ENCODE measurements around the gene FUT7. TPM values are rescaled to one million over a fixed set of nuclear protein-coding genes. Genes with fewer than 3 reads are reported as not detected.

The FUT7 gene
- total RNA-seq, 1 experiment from 2014 or later = 0.12 TPM

DNA sequence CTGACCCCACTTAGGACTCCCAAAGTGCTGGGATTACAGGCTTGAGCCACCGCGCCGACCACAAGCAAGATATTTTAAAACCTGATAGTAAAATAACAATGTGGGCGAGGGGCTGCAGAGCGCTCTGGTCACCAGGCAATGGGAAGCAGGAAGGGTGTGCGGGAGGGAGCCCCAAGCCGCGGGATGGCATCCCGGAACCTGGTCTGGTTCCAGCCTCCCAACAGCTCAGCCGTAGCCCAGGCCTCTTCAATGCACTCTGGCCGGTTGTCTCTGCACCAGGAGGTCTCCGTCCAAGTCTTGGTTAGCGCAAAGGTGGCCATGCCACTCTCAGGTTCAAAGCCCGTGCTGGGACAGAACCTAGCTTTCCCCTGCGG is 44.7 kb upstream of the FUT7 start:
- Mint-ChIP-seq H3K4me3 (ENCODE audit: unreplicated experiment) (peak overlapping the region; percentile 19), H3K4me1 (ENCODE audit: insufficient read depth, unreplicated experiment) (no peaks in the 10 kb centered on the region), H3K9me3 (ENCODE audit: unreplicated experiment) (no peaks in the 10 kb centered on the region), H3K27ac (ENCODE audit: low read depth, unreplicated experiment) (no peak overlapping the region), H3K36me3 (ENCODE audit: insufficient read depth, unreplicated experiment) (no peaks in the 10 kb centered on the region), H3K27me3 (ENCODE audit: insufficient read depth, unreplicated experiment) (no peaks in the 10 kb centered on the region)
- POLR2A ChIA-PET = interaction anchor here (1.0 to 2.4 kb wide), 2 partner anchors 8 to 10 kb away, joined by 3 to 8 read pairs; partner anchors contain the start of gene MAN1B1
- BruUV-seq (replicated peaks) = no TSS peak
- TF ChIP-seq, protein P1, sequence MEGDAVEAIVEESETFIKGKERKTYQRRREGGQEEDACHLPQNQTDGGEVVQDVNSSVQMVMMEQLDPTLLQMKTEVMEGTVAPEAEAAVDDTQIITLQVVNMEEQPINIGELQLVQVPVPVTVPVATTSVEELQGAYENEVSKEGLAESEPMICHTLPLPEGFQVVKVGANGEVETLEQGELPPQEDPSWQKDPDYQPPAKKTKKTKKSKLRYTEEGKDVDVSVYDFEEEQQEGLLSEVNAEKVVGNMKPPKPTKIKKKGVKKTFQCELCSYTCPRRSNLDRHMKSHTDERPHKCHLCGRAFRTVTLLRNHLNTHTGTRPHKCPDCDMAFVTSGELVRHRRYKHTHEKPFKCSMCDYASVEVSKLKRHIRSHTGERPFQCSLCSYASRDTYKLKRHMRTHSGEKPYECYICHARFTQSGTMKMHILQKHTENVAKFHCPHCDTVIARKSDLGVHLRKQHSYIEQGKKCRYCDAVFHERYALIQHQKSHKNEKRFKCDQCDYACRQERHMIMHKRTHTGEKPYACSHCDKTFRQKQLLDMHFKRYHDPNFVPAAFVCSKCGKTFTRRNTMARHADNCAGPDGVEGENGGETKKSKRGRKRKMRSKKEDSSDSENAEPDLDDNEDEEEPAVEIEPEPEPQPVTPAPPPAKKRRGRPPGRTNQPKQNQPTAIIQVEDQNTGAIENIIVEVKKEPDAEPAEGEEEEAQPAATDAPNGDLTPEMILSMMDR (IDR thresholded peaks at IDR 0.05; ENCODE audit: unreplicated experiment) = no peak
- DNase-seq (ENCODE audit: unreplicated experiment) = no peak
- CTCF ChIA-PET = interaction anchor here (1.4 to 1.6 kb wide), 2 partner anchors 8 to 47 kb away, joined by 3 to 4 read pairs; no protein-coding TSS in a partner anchor
- intact Hi-C loops (cut with micrococcal nuclease) = no loop called here

DNA sequence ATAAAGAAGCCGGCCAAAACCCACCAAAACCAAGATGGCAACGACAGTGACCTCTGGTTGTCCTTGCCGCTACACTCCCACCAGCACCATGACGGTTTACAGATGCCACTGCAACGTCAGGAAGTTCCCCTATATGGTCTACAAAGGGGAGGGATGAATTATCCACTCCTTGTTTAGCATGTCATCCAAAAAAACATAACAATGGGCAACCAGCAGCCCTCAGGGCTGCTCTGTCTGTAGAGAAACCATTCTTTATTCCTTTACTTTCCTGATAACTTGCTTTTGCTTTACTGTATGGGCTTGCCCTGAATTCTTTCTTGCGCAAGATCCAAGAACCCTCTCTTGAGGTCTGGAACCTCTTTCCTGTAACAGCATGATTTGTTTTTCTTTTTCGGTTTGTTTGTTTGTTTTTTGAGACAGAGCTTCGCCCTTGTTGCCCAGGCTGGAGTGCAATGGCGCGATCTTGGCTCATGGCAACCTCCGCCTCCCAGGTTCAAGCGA is 43.4 kb upstream of the FUT7 start:
- Mint-ChIP-seq H3K27me3 (ENCODE audit: insufficient read depth, unreplicated experiment) (no peaks in the 10 kb centered on the region), H3K4me1 (ENCODE audit: insufficient read depth, unreplicated experiment) (peaks cover 7% of the 10 kb centered on the region), H3K4me3 (ENCODE audit: unreplicated experiment) (no peak overlapping the region), H3K9me3 (ENCODE audit: unreplicated experiment) (no peaks in the 10 kb centered on the region), H3K36me3 (ENCODE audit: insufficient read depth, unreplicated experiment) (no peaks in the 10 kb centered on the region), H3K27ac (ENCODE audit: low read depth, unreplicated experiment) (no peak overlapping the region)
- DNase-seq (ENCODE audit: unreplicated experiment) = no peak
- POLR2A ChIA-PET = interaction anchor here (0.7 to 1.3 kb wide), 3 partner anchors 10 to 16 kb away, joined by 3 to 4 read pairs (median 3); no protein-coding TSS in a partner anchor
- TF ChIP-seq, protein P1 (IDR thresholded peaks at IDR 0.05; ENCODE audit: unreplicated experiment) = no peak
- intact Hi-C loops (cut with micrococcal nuclease) = no loop called here
- CTCF ChIA-PET = interaction anchor here (0.7 to 2.1 kb wide), 3 partner anchors 26 to 292 kb away, joined by 3 to 5 read pairs (median 3); no protein-coding TSS in a partner anchor
- no TSS peak for BruUV-seq (replicated peaks)

DNA sequence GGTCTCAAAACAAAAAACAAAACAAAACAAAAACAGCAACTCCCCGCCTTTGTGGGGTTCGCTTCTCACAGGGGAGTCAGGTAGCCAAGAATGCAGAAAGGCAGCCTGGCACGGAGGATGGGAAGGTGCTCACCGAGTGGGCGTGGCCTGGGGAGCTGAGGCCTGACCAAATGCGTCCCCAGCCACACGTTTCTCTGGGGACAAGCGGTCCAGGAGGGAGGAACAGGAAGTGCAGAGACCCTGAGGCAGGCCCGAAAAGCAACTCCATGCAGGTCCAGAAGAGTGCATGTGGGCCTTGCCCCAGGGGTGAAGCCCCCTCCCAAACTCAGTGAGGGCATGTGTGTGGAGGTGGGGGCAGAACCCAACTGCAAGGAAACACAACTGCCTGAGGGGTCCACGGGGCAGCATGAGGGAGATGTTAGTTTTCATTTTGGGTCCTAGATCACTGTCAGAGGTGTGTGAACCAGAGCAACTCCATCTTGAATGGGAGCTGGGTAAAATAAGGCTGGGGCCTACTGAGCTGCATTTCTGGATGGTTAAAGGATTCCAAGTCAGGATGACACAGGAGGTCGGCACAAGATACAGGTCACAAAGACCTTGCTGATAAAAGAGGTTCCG is 42.9 kb upstream of the FUT7 start:
- no peaks in the 10 kb centered on the region for H3K27me3 Mint-ChIP-seq (ENCODE audit: insufficient read depth, unreplicated experiment)
- H3K27ac Mint-ChIP-seq (ENCODE audit: low read depth, unreplicated experiment) = no peak overlapping the region
- CTCF ChIA-PET = interaction anchor here (0.7 to 2.1 kb wide), 2 partner anchors 25 to 46 kb away, joined by 3 to 5 read pairs; no protein-coding TSS in a partner anchor
- TF ChIP-seq, protein P1 (IDR thresholded peaks at IDR 0.05; ENCODE audit: unreplicated experiment) = no peak
- no peaks in the 10 kb centered on the region for H3K9me3 Mint-ChIP-seq (ENCODE audit: unreplicated experiment)
- DNase-seq (ENCODE audit: unreplicated experiment) = no peak
- no peak overlapping the region for H3K4me3 Mint-ChIP-seq (ENCODE audit: unreplicated experiment)
- BruUV-seq (replicated peaks) = no TSS peak
- H3K36me3 Mint-ChIP-seq (ENCODE audit: insufficient read depth, unreplicated experiment) = no peaks in the 10 kb centered on the region
- intact Hi-C loops (cut with micrococcal nuclease) = no loop called here
- peaks cover 7% of the 10 kb centered on the region for H3K4me1 Mint-ChIP-seq (ENCODE audit: insufficient read depth, unreplicated experiment)
- POLR2A ChIA-PET = interaction anchor here (0.9 kb wide), 1 partner anchor 11 kb away, joined by 3 read pairs; no protein-coding TSS in a partner anchor

DNA sequence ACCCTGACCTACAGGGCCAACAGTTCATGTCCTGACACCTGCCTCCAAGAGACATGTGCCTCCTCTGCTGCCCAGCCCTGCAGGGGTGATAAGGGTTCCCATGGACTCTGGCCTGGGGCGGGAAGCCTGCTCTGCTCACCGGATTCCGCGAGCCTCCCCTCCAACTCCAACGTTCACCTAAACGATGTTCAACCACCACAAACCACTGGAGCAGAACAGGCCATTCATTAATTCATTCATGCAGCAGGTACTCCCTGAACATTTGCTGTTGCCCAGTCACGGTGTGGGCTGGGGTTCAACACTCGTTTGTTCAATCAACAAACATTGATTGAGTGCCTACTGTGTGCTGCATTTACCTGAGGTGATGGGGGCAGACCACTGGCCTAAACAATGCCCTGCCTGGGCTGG is 42.1 kb upstream of the FUT7 start:
- no peaks in the 10 kb centered on the region for H3K36me3 Mint-ChIP-seq (ENCODE audit: insufficient read depth, unreplicated experiment)
- no peak overlapping the region for H3K4me3 Mint-ChIP-seq (ENCODE audit: unreplicated experiment)
- ChIA-PET CTCF (interaction anchor here (2.1 kb wide), 1 partner anchor 45 kb away, joined by 5 read pairs; no protein-coding TSS in a partner anchor), POLR2A (no interaction called here)
- DNase-seq (ENCODE audit: unreplicated experiment) = no peak
- peaks cover 7% of the 10 kb centered on the region for H3K4me1 Mint-ChIP-seq (ENCODE audit: insufficient read depth, unreplicated experiment)
- BruUV-seq (replicated peaks) = no TSS peak
- H3K27ac Mint-ChIP-seq (ENCODE audit: low read depth, unreplicated experiment) = no peak overlapping the region
- no peaks in the 10 kb centered on the region for H3K27me3 Mint-ChIP-seq (ENCODE audit: insufficient read depth, unreplicated experiment)
- intact Hi-C loops (cut with micrococcal nuclease) = no loop called here
- TF ChIP-seq, protein P1 (IDR thresholded peaks at IDR 0.05; ENCODE audit: unreplicated experiment) = no peak
- H3K9me3 Mint-ChIP-seq (ENCODE audit: unreplicated experiment) = no peaks in the 10 kb centered on the region
